GM12874 (cell line): ENCODE data around the gene MCTP1.

Source experiments
- CTCF ChIP-seq: IDR thresholded peaks from 2 replicates; pipeline ENCODE4 v1.5.1; 2011; ENCODE audit warnings: low read depth, mild to moderate bottlenecking, control low read depth, low read length, moderate library complexity; ENCODE audit not compliant: insufficient read depth

Gene MCTP1

GRCh38 chr5:94870511-94871183, 414.2 kb downstream of the MCTP1 start:
- TF ChIP-seq CTCF: no peak

GRCh38 chr5:94869921-94870320, 415.0 kb downstream of the MCTP1 start:
- TF ChIP-seq CTCF: no peak

- TF ChIP-seq CTCF: no peak
Measured at GRCh38 chr5:94863951-94864350, 420.9 kb downstream of the MCTP1 start.

GRCh38 chr5:94857111-94857510, 427.8 kb downstream of the MCTP1 start:
- TF ChIP-seq CTCF: no peak

- no peak for TF ChIP-seq CTCF
Measured at GRCh38 chr5:94856257-94856800, 428.6 kb downstream of the MCTP1 start.

- no peak for TF ChIP-seq CTCF
Measured at GRCh38 chr5:94855543-94855942, 429.4 kb downstream of the MCTP1 start.

GRCh38 chr5:94853120-94853519, 431.8 kb downstream of the MCTP1 start:
- TF ChIP-seq CTCF: no peak
